ENCODE data around the gene ST8SIA1.

DNA sequence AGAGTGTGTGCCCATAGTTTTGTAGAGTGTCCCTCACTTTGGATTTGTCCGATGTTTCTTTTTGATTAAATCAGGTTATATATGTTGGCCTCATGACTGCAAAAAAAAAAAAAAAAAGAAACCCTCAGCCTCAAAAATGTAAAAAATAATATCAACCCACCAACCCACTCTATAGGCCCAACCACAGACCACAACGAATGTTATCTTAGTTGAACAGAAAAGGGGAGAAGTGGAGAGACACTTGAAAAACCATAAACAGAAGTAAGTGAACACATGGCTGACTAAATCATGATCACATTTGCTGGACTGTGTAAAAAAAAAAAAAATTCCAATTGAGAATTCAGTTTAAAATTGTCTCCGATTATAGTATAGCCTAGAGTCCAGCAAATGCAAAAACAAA, 45.5 kb upstream of the ST8SIA1 start:
- TF ChIP-seq POLR2AphosphoS5 (IDR thresholded peaks at IDR 0.05; ENCODE audit: low read depth, low read length) (no peak), RAD21 (IDR thresholded peaks at IDR 0.05 in 1 of 2, conservative IDR thresholded peaks at IDR 0.05 in 1 of 2; ENCODE audit: low read depth in 2 of 2, low read length in 2 of 2) (no peak), POLR2A (IDR thresholded peaks at IDR 0.05; ENCODE audit: control extremely low read depth in 1 of 2, low read depth in 2 of 2, low read length in 2 of 2) (no peak), YY1 (IDR thresholded peaks at IDR 0.05; ENCODE audit: low read depth, low read length) (no peak), HDAC2 (IDR thresholded peaks at IDR 0.05; ENCODE audit: borderline replicate concordance in 1 of 2, low read depth in 2 of 2, low read length in 2 of 2) (no peak), TAF7 (optimal IDR thresholded peaks at IDR 0.05; ENCODE audit: borderline replicate concordance, low read depth, low read length) (no peak), EZH2 (IDR thresholded peaks at IDR 0.05; ENCODE audit: low read depth, low read length, severe bottlenecking) (no peak), TAF1 (IDR thresholded peaks at IDR 0.05; ENCODE audit: low read depth, low read length) (no peak), FOSL1 (IDR thresholded peaks at IDR 0.05; ENCODE audit: insufficient read depth, low read depth, low read length) (no peak), EP300 (IDR thresholded peaks at IDR 0.05; ENCODE audit: borderline replicate concordance in 1 of 2, low read depth in 2 of 2, low read length in 2 of 2) (no peak), TBP (IDR thresholded peaks at IDR 0.05; ENCODE audit: low read depth, low read length) (no peak), MAFK (IDR thresholded peaks at IDR 0.05; ENCODE audit: low read depth, low read length) (no peak)
- TF ChIP-seq, protein P1, sequence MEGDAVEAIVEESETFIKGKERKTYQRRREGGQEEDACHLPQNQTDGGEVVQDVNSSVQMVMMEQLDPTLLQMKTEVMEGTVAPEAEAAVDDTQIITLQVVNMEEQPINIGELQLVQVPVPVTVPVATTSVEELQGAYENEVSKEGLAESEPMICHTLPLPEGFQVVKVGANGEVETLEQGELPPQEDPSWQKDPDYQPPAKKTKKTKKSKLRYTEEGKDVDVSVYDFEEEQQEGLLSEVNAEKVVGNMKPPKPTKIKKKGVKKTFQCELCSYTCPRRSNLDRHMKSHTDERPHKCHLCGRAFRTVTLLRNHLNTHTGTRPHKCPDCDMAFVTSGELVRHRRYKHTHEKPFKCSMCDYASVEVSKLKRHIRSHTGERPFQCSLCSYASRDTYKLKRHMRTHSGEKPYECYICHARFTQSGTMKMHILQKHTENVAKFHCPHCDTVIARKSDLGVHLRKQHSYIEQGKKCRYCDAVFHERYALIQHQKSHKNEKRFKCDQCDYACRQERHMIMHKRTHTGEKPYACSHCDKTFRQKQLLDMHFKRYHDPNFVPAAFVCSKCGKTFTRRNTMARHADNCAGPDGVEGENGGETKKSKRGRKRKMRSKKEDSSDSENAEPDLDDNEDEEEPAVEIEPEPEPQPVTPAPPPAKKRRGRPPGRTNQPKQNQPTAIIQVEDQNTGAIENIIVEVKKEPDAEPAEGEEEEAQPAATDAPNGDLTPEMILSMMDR (IDR thresholded peaks at IDR 0.05; ENCODE audit: control extremely low read depth in 1 of 3, insufficient read depth in 1 of 3, low read depth in 1 of 3, low read length in 3 of 3): no peak
- TF ChIP-seq, protein P2, sequence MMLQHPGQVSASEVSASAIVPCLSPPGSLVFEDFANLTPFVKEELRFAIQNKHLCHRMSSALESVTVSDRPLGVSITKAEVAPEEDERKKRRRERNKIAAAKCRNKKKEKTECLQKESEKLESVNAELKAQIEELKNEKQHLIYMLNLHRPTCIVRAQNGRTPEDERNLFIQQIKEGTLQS (IDR thresholded peaks at IDR 0.05; ENCODE audit: insufficient read depth, low read depth, low read length): no peak
